Activated CD4-positive, alpha-beta memory T cell treated with anti-CD3 and anti-CD28 coated beads, Interleukin-2, amount 10 ng/mL, durations not matched to agents 7 days and 5 days (primary cell): Measurements from ENCODE around the gene PAXIP1. TPM values are rescaled to one million over a fixed set of nuclear protein-coding genes. Genes with fewer than 3 reads are reported as not detected.

Experiments
- CTCF ChIA-PET: fragments of 350-600 bp; sonication (Branson Sonifier 250); formaldehyde crosslinking; loops from one replicate; lab custom pipeline; 2021; ENCODE audit warnings: antibody characterized with exemption, inconsistent platforms; lab: Charles Lee
- POLR2A ChIA-PET: fragments of 350-600 bp; sonication (Branson Sonifier 250); formaldehyde crosslinking; loops from one replicate; lab custom pipeline; 2021; ENCODE audit warnings: antibody characterized with exemption; lab: Charles Lee
- DNase-seq: peaks from one replicate; pipeline ENCODE4 v3.0.0-alpha.2; 2020
- H3K27ac Mint-ChIP-seq: one replicate; pipeline ENCODE4 v1.8.0; 2021; ENCODE audit warnings: mild to moderate bottlenecking, mixed read lengths
- H3K27me3 Mint-ChIP-seq: one replicate; pipeline ENCODE4 v1.8.0; 2021; ENCODE audit warnings: mixed read lengths
- H3K36me3 Mint-ChIP-seq: one replicate; pipeline ENCODE4 v1.8.0; 2021; ENCODE audit warnings: low read depth, mixed read lengths
- H3K4me1 Mint-ChIP-seq: one replicate; pipeline ENCODE4 v1.8.0; 2021; ENCODE audit warnings: mixed read lengths
- H3K4me3 Mint-ChIP-seq: one replicate; pipeline ENCODE4 v1.8.0; 2021; ENCODE audit warnings: mild to moderate bottlenecking, mixed read lengths
- H3K9me3 Mint-ChIP-seq: one replicate; pipeline ENCODE4 v1.8.0; 2021; ENCODE audit warnings: mixed read lengths
- total RNA-seq, 2 experiments: library from RNA; stranded (reverse); gene quantifications; one replicate each; pipeline ENCODE4 v1.2.3, GENCODE V29; 2021

PAXIP1 gene
- total RNA-seq, 2 experiments from 2014 or later: 24.0 to 24.2 TPM

DNA sequence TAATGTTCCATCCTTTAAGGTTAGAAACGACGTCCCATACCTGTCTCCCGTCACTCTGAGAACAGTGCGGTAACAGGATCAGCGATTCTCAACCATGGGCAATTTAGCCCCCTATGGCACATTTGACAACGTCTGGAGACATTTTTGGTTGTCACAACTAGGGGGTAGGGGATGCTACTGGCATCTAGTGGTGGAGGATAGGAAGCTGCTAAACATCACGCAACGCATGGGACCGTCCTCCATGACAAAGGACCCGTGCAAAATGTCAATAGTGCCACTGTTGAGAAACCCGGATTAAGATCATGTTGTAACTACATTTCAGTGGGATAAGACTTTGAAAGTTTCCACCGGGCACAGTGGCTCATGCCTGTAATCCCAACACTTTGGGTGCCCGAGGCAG, 5.0 kb upstream of the PAXIP1 start:
- no peak overlapping the region for H3K27ac Mint-ChIP-seq
- no peak for DNase-seq
- peaks cover 10% of the 10 kb centered on the region for H3K4me1 Mint-ChIP-seq
- ChIA-PET CTCF (interaction anchor here (1.0 to 2.6 kb wide), 4 partner anchors 11 to 337 kb away, joined by 3 to 9 read pairs (median 4); no protein-coding TSS in a partner anchor), POLR2A (no interaction called here)
- H3K4me3 Mint-ChIP-seq: no peak overlapping the region
- no peaks in the 10 kb centered on the region for H3K27me3 Mint-ChIP-seq
- H3K36me3 Mint-ChIP-seq: peaks cover 10% of the 10 kb centered on the region
- H3K9me3 Mint-ChIP-seq: no peaks in the 10 kb centered on the region

DNA sequence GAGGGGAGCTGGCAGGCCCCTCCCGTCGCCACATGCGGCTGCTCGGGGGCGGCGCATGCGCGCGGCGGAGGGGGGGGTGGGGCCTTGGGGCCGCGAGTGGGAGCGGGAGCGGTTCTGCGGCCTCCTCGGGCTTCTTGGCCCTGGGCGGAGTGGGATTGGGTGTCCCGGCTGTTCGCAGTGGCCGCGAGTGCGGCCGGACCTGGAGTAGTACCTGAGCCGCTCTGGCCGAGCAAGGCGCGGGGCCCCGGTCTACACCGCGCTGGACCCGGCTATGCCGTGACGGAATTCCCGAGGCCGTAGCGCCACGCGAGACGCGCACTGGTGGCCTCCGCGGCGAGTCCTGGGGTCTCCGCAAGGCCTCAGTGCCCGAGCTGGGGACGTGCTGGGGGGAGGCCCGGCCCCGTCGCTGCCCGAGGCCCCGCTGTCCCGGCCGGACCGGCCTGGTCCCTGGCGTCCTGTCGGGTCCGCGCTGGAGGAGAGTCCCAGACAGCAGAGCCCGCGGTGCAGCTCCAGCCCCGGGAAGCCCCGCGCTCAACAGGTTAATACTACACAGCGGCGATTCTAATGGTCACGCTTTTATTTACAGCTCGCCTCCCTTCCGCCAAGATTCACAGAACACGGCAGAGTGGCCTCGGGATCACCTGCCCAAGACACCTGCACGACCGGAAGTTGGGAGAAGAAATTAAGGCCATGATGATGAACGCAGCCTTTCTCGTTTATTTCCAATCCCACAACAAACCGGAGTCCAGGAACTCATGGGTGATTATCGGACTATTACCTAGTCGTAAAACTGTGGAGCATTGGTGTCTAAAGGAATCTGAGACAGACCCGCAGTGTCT, 671 bp upstream of the PAXIP1 start:
- peak overlapping the region; percentile 78 for H3K27ac Mint-ChIP-seq
- H3K9me3 Mint-ChIP-seq: no peaks in the 10 kb centered on the region
- peaks cover 10% of the 10 kb centered on the region for H3K4me1 Mint-ChIP-seq
- peak overlapping the region; percentile 90 for H3K4me3 Mint-ChIP-seq
- no peaks in the 10 kb centered on the region for H3K27me3 Mint-ChIP-seq
- POLR2A ChIA-PET: interaction anchor here (0.7 to 2.9 kb wide), 12 partner anchors 8 to 641 kb away, joined by 3 to 40 read pairs (median 4); partner anchors contain the start of genes INSIG1 and RBM33
- CTCF ChIA-PET: interaction anchor here (0.6 to 1.3 kb wide), 4 partner anchors 9 to 341 kb away, joined by 3 to 5 read pairs (median 4); no protein-coding TSS in a partner anchor
- peak; percentile 85 for DNase-seq
- peaks cover 15% of the 10 kb centered on the region for H3K36me3 Mint-ChIP-seq

DNA sequence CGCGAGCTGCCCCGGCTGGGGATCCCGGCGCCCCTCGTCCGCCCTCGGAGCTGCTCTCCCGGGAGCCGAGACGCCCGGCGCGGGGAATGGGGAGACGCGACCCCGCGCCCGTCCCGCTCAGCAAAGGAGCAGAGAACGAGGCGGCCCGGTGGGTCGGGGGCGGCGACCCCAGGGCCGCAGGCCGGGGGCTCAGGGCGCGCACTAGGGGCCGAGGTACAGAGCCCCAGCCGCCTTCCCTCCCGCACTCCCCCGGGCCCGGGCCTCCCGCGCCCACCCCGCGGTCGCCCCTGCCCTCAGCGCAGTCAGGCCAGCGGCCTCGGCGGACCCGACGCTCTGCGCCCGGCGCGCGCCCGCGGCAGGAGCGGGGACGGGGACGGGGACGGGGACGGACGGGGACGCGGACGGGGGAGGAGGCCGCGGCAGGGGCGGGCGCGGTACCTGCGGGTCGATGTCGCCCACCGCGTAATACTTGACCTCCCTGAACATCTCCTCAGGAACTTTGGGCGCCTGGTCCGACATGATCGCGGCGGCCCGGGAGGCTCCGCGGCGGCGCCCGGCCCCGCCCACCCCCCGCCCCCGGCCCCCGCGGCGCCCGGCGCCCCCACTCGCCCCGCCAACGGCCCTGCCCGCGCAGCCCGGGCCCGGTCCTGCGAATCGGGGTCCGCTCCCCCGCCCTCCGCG, 373 bp downstream of the PAXIP1 start:
- peak; percentile 39 for DNase-seq
- POLR2A ChIA-PET: interaction anchor here (0.9 to 2.9 kb wide), 12 partner anchors 9 to 642 kb away, joined by 3 to 40 read pairs (median 4); partner anchors contain the start of genes INSIG1 and RBM33

DNA sequence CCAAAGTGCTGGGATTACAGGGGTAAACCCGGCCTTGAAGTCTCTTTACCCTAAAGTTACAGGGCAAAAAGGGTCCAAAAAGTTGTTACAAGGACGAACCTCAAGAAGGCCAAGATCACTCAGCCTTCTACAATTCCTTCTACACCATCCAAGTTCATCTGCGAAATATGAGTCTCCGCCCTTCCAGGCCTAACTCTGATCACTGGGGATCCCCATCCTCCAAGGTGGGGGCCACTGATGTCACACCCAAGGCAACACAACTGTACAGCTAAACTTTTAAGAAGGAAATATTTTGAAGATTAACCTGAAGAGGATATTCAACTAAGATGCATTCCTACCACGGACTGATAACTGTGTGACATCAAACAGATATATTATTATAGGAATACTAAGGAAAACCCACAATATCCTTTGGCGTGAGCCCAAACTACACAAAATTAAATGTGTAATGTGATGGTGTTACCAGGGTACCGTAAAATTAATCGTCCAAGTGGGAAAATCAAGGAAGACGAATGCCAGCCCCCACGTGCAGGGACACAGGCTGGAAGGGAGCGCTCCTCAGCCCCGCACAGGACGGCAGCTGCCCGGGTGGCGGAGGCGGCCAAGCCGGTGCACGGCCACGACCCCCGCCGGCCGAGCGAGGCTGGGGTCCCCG, 1.0 kb downstream of the PAXIP1 start:
- no peaks in the 10 kb centered on the region for H3K9me3 Mint-ChIP-seq
- peak overlapping the region; percentile 73 for H3K27ac Mint-ChIP-seq
- no peak overlapping the region for H3K4me3 Mint-ChIP-seq
- H3K27me3 Mint-ChIP-seq: no peaks in the 10 kb centered on the region
- no peak for DNase-seq
- ChIA-PET CTCF (no interaction called here), POLR2A (interaction anchor here (0.7 to 2.9 kb wide), 7 partner anchors 25 to 296 kb away, joined by 3 to 40 read pairs (median 3); partner anchors contain the start of gene INSIG1)
- H3K4me1 Mint-ChIP-seq: peaks cover 10% of the 10 kb centered on the region
- H3K36me3 Mint-ChIP-seq: peaks cover 17% of the 10 kb centered on the region

More for the DNA sequence above, 373 bp downstream of the PAXIP1 start:
- Mint-ChIP-seq H3K27ac (no peak overlapping the region), H3K4me1 (peaks cover 10% of the 10 kb centered on the region), H3K9me3 (no peaks in the 10 kb centered on the region), H3K4me3 (no peak overlapping the region), H3K36me3 (peaks cover 15% of the 10 kb centered on the region), H3K27me3 (no peaks in the 10 kb centered on the region)
- CTCF ChIA-PET: interaction anchor here (0.9 to 1.3 kb wide), 3 partner anchors 8 to 342 kb away, joined by 3 to 5 read pairs (median 4); no protein-coding TSS in a partner anchor

DNA sequence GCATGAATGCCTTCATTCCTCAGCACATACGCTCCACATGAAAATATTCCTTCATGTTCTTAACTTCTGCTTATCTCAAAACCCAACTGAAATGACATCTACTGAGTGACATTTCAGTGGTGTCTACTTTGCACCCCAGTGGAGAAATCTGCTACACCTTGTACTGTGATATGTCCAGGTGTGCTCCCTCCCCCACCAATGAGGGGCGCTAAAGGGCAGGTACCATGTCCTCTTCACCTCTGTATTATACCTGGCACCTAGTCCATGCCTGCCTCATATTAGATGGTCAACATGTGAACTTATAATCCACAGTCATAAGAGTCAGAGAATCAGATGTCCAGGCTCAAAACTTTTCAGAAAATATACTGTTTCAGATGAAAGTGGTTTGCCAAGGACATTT, 2.1 kb downstream of the PAXIP1 start:
- Mint-ChIP-seq H3K9me3 (no peaks in the 10 kb centered on the region), H3K4me1 (peaks cover 10% of the 10 kb centered on the region), H3K4me3 (no peak overlapping the region), H3K27ac (no peak overlapping the region), H3K27me3 (no peaks in the 10 kb centered on the region), H3K36me3 (peaks cover 16% of the 10 kb centered on the region)
- no peak for DNase-seq
- POLR2A ChIA-PET: interaction anchor here (0.6 to 2.2 kb wide), 2 partner anchors 35 to 296 kb away, joined by 3 to 5 read pairs; no protein-coding TSS in a partner anchor
- CTCF ChIA-PET: interaction anchor here (1.2 kb wide), 2 partner anchors 48 to 73 kb away, joined by 4 to 6 read pairs; no protein-coding TSS in a partner anchor

DNA sequence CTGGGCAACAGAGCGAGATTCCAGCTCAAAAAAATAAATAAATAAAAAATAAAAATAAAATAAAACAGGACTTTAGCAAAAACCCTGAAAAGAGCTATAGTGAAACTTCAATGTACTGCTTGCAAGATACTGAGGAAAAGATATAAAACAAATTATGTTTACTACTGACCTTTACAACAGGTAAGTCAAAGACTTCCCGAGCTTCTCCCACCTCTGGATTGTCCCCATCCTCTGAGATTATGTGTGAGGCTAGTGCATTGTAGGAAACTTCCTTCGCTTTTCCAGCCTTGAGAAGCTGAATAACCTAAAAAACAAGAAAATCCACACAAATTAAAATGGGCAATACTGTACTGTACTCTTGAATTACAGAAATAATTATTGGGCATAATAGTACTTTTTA, 4.4 kb downstream of the PAXIP1 start:
- POLR2A ChIA-PET: interaction anchor here (1.5 to 2.2 kb wide), 2 partner anchors 71 to 298 kb away, joined by 3 to 5 read pairs; no protein-coding TSS in a partner anchor
- Mint-ChIP-seq H3K36me3 (peaks cover 22% of the 10 kb centered on the region), H3K4me1 (peaks cover 7% of the 10 kb centered on the region), H3K4me3 (no peak overlapping the region), H3K27ac (no peak overlapping the region), H3K27me3 (no peaks in the 10 kb centered on the region), H3K9me3 (no peaks in the 10 kb centered on the region)
- no peak for DNase-seq
- CTCF ChIA-PET: interaction anchor here (1.6 to 4.0 kb wide), 2 partner anchors 12 to 71 kb away, joined by 3 to 18 read pairs; no protein-coding TSS in a partner anchor

DNA sequence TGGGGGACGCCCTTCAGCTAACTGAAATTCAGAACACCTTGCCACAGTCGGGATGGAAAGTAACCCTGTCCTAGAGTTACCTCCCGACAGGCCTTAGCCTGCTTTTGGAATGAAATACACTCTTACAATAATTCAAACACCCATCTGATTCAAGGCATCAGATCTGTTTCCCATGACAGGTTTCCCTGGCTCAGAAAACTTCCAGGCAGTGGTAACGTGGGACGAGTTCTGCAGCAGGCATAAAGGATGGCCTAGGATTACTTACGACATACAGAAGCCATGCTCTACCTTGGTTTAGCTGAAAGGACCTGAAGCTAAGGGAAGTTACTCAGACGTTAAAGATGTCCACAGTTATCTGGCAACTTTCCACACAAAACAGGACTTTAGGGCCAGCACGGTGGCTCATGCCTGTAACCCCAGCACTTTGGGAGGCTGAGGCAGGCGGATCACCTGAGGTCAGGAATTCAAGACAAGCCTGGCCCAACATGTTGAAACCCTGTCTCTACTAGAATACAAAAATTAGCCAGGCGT, 5.0 kb downstream of the PAXIP1 start:
- CTCF ChIA-PET: interaction anchor here (1.4 to 4.0 kb wide), 3 partner anchors 9 to 70 kb away, joined by 3 to 18 read pairs (median 3); no protein-coding TSS in a partner anchor
- POLR2A ChIA-PET: interaction anchor here (1.5 kb wide), 1 partner anchor 70 kb away, joined by 3 read pairs; no protein-coding TSS in a partner anchor
- H3K4me1 Mint-ChIP-seq: peaks cover 7% of the 10 kb centered on the region

DNA sequence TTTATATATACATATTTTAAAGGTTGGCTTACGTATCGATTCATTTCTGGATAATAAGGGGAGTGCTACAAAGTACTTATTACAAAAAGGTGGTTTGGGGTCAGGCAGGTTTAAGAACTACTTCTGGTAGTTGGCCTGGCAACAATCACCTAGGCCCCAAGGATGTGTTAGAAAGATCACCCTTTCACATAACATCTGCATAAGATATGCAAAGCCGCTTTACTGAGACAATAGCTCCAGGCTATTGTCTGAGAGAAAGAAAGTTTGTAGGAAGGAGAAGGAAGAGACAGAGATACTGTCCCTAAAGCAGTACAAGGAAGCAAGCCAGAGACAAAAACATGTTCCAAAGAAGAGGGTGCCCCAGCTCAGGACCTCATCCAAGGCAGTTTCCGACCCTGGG, 6.2 kb downstream of the PAXIP1 start:
- no peaks in the 10 kb centered on the region for H3K27me3 Mint-ChIP-seq
- peaks cover 33% of the 10 kb centered on the region for H3K36me3 Mint-ChIP-seq
- H3K27ac Mint-ChIP-seq: no peak overlapping the region
- no peak overlapping the region for H3K4me3 Mint-ChIP-seq
- H3K4me1 Mint-ChIP-seq: peaks cover 7% of the 10 kb centered on the region
- H3K9me3 Mint-ChIP-seq: no peaks in the 10 kb centered on the region
- POLR2A ChIA-PET: no interaction called here
- DNase-seq: no peak
- CTCF ChIA-PET: interaction anchor here (1.4 to 4.0 kb wide), 2 partner anchors 10 to 13 kb away, joined by 3 to 18 read pairs; no protein-coding TSS in a partner anchor

More for the DNA sequence above, 5.0 kb downstream of the PAXIP1 start:
- H3K27me3 Mint-ChIP-seq: no peaks in the 10 kb centered on the region
- no peak for DNase-seq
- H3K9me3 Mint-ChIP-seq: no peaks in the 10 kb centered on the region
- H3K27ac Mint-ChIP-seq: no peak overlapping the region
- H3K36me3 Mint-ChIP-seq: peaks cover 28% of the 10 kb centered on the region
- H3K4me3 Mint-ChIP-seq: no peak overlapping the region

- ChIA-PET CTCF (interaction anchor here (1.4 kb wide), 1 partner anchor 11 kb away, joined by 3 read pairs; no protein-coding TSS in a partner anchor), POLR2A (no interaction called here)
- Mint-ChIP-seq H3K27ac (no peak overlapping the region), H3K27me3 (no peaks in the 10 kb centered on the region), H3K9me3 (no peaks in the 10 kb centered on the region), H3K36me3 (peaks cover 37% of the 10 kb centered on the region), H3K4me3 (no peak overlapping the region), H3K4me1 (peaks cover 7% of the 10 kb centered on the region)
- no peak for DNase-seq
Measured at GRCh38 chr7:154996101-154996500, 6.8 kb downstream of the PAXIP1 start.

DNA sequence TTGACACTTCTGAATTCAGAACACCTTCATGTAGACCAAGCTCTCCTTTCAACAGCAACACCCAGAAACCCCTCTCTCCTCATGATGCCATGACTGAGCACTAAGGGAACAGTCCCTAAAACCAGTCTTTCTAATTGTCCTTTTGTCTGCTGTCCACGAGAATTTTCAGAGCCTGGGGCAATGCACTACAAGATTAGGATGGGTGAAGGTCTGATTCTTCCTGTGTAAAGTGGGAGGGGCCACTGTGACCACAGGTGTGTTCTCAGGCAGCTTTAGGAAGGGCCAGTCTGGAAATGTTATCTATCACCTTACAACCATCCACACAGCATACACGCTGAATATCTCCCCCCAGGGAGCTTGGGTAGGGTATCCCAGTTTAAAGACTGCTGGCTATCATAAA, 7.9 kb downstream of the PAXIP1 start:
- Mint-ChIP-seq H3K27me3 (no peaks in the 10 kb centered on the region), H3K27ac (no peak overlapping the region), H3K9me3 (no peaks in the 10 kb centered on the region), H3K36me3 (peaks cover 43% of the 10 kb centered on the region), H3K4me1 (peaks cover 7% of the 10 kb centered on the region), H3K4me3 (no peak overlapping the region)
- DNase-seq: no peak
- ChIA-PET POLR2A (no interaction called here), CTCF (interaction anchor here (1.0 to 1.2 kb wide), 2 partner anchors 8 to 350 kb away, joined by 3 to 4 read pairs; partner anchors contain the start of gene PAXIP1)

GRCh38 chr7:154990964-154991540, 11.9 kb downstream of the PAXIP1 start:
- Mint-ChIP-seq H3K36me3 (peaks cover 59% of the 10 kb centered on the region), H3K9me3 (no peaks in the 10 kb centered on the region), H3K27ac (no peak overlapping the region), H3K27me3 (no peaks in the 10 kb centered on the region), H3K4me3 (no peak overlapping the region), H3K4me1 (peaks cover 7% of the 10 kb centered on the region)
- ChIA-PET POLR2A (interaction anchor here (1.6 to 1.7 kb wide), 2 partner anchors 9 to 12 kb away, joined by 3 to 7 read pairs; partner anchors contain the start of gene PAXIP1), CTCF (no interaction called here)
- DNase-seq: no peak
